ENCODE data around the gene CAMTA1. TPM values are rescaled to one million over a fixed set of nuclear protein-coding genes. Genes with fewer than 3 reads are reported as not detected.

Gene CAMTA1
- total RNA-seq, 1 experiment from 2014 or later = 105 TPM

DNA sequence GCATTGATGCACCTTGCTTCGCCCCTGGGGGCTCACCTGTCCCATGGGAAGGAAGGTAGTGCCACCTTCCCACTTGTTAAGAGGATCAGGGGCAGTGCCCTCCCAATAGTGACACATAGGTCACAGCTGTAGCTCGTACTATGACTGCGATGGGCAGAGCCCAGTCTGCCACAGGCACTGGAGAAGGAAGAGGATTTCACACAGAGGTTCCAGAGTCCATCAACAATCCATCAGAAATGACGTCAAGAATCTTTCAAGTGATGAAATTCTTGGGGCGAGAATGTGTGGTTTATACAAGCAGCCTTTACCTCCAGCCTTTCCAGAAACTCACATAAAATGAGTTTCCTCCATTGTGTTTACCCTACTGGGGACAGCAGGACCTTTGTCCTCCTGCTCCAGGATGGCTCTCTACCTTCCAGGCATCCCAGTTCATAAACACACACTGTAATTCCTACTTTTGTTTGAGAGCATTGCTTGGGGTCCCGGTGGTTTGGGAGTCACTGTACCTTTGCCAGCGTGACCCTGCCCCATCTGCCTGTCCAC, 725.2 kb downstream of the CAMTA1 start:
- no peak for DNase-seq (ENCODE audit: low read depth)

DNA sequence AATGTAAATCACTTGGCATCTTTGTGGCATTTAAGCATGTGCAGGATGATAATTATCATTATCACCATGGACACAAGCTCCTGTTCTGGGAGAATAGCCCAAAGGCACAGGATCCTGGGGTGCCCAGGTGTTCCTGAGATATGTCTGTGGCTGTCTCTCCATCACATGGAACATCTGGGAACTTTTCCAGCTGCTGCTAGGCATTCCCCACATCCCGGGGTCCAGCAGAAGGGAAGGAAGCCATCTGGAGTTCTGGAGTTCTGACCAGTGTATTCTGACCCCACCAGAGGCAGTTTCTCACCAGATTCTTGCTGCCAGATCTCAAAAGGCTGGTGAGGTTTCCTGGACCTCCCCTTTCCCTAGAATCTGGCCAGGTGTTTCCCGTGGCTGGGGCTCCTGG, 726.1 kb downstream of the CAMTA1 start:
- no peak for DNase-seq (ENCODE audit: low read depth)

DNA sequence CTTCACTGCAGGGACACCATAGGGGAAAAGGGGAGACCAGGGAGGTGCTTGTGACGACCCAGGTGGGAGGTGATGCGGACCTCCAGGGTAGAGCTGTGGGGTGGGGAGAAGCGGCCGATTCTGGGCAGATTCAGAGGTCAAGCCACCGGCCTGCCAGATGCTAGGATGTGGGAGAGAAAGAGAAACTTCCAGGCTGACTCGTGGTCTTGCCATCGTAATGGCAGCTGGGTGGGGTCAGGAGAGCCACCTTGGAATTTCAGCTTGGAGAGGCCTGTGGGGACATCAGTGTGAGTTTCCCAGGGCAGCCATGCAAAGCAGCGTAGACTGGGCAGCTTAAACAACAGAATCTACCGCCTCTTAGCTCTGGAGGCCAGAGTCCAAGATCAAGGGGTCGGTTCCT, 727.8 kb downstream of the CAMTA1 start:
- DNase-seq (ENCODE audit: low read depth) = no peak

DNA sequence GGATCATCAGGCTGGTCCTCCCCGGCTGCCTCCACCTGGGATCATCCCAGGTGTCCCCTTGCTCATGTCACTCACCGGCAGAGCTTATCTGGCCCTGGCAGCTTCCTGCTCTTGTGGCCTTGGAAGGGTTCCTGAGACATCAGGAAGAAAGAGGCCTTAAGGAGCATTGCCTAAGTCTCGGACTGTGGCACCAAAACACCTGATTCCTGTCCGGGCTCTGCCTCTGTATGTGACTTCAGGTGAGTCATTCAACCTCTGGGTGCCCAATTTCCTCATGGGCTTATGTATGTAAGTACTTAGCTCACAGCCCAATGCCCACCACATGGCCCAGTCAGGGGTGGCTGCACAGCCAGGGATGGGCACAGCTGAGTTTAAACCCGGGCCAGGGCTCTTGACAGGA, 729.9 kb downstream of the CAMTA1 start:
- no peak for DNase-seq (ENCODE audit: low read depth)

DNA sequence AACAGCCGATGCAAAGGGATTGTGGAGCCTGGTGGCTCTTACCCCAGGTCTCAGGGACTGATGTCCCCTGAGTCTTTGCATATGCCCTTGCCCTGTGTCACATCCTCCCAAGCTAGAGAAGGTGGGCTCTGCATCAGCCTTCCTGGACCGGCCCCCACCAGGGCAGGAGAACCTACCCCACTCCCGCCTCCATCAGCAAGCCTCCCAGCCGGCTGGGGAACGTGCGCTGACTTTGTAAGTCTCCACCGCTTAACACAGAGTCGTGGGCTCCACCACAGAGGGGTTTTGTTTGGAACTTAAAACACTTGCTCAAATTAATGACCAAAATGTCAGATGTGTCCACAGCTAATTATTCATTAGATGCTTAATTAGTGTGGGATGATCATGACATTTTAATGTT, 730.6 kb downstream of the CAMTA1 start:
- no peak for DNase-seq (ENCODE audit: low read depth)

DNA sequence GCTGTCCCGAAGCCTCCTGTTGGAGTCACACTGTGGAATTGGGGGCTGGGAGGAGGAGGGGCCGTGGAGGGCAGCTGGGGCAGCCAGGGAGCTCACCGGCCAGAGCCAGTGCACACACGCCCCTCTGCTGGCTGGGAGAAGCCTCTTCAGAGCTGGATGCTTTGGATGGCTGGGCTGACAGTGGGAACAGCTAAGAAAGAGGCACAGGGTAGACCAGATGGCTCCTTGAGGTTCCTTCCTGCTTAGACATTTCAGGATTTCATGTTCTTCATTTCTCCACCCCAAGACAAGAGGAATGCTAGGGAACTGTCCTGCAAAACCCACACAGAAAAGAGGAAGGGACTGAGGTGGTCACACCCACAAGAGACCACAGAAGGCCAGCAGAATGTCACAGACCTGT, 731.1 kb downstream of the CAMTA1 start:
- DNase-seq (ENCODE audit: low read depth) = no peak

DNA sequence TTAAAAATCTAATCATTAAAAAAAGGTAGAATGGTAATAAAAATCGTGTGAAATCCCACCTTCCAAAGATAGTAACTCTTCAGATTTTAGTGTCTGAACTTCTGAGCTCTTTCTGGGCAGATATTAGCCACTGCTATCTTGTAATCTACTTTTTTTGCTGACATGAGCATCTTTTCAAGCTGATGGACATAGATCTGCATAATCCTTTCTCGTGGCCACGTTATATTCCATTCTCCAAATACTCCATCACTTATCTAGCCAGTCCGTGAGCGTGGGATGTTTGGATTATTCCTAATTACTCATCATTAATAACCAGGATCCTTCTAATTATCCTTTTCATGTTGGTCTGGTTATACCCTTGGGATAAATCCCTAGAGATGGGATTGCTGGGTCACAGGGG, 731.7 kb downstream of the CAMTA1 start:
- DNase-seq (ENCODE audit: low read depth) = no peak

DNA sequence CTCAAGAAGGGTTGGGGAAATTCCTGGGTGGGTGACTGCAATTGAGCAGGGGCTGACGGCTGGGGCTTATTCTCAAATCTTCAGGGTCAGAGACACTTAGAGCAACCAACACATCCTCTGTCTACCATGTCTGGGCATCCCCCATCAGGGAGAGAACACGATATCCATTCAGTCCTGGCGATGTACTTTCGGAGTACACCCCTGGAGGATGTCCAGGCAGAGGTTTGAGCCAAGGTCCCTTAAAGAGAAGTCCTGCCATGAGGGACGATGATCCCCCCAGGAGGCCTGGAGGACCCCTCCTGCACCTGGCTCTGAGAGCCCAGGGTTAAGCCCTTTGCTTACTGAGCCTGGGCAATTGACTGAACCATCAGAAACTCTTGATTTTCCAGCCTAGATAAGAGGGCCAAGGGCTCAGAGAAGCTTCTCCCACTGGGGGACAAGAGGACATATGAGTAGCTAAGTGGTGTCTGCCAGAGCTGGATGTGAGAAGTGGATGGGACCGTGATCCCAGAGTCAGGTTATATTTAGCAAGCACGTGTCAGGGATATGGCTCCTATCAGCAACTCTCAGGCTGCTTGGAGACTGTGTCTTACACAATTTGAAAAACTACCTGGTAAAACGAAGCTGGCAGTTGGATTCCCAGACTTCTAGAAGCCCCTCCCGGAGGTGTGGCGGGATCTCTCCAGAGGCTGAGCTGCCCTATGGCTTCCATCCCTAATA, 732.5 kb downstream of the CAMTA1 start:
- no peak for DNase-seq (ENCODE audit: low read depth)

DNA sequence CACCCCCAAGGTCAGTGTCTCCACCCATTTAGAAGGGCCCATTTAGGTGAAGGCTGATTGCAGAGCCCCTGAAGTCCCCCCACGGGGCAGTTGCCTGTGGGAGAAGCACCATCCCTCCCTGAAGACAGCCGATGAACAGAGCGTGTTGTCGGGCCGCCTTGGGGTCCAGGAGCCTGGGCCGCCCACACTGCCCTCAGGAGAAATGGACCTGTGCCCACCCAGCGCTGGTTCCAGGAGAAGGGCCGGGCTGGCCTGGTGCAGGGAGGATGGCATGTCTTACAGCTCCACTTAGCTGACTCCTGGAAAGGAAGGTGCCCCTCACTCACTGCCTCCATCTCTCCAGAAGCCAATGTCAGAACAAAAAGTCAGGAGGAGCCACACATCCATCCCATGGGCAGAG, 733.2 kb downstream of the CAMTA1 start:
- DNase-seq (ENCODE audit: low read depth) = no peak

DNA sequence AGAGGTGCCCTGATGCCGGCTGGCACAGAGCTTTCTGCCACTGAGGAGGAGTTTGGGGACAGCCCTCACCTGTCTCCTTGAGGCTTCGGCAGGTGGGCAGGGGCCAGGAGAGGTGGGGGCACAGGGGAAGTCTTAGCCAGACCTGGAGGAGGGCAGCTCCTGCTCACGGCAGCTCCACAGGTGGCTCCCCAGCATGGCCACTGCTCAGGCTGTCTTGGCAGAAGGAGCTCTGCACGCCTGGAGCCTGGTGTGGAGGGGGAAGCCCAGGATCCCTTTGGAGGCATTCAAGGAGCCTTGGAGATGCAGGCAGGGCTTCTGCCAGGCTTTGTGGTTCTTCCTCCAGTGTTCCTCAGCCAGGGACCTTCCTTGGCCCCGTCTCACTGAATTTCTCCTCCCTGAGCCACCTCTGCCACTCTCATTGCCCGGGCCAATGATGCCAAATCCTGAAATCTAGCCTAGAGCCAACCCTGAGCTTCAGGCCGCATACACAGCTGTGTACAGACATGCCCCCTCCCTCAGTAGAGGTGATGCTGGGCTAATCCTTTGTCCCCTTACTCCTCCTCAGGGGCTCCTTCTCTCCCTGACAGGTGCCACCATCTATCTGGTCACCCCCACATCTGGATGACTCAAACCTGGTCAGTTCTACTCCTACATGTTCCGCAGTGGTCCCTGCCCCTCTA, 734.1 kb downstream of the CAMTA1 start:
- DNase-seq (ENCODE audit: low read depth) = no peak

DNA sequence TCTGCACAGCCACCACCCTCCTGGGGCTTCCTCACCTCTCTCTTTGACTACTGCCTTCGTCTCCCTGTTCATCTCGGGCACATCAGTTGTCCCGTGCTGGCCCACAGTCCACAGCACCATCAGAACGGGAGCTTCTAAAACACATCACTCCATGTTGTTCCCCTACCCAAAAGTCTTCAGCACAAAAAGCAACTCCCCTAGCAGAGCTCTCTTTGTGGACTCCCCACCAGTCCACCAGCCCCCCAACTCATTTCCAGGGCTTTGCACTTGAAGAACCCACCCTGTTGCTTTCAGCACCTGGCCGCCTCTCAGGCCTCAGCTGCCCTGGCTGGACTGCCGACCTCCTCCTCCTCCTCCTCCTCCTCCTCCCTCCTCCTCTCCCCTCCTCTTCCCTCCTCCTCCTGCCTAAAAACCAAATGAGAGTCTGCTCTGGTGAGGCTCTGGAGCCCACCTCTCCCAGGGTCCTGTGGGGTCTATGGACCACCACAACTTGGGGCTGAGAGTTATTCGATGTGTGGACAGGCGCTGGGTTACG, 734.7 kb downstream of the CAMTA1 start:
- no peak for DNase-seq (ENCODE audit: low read depth)

DNA sequence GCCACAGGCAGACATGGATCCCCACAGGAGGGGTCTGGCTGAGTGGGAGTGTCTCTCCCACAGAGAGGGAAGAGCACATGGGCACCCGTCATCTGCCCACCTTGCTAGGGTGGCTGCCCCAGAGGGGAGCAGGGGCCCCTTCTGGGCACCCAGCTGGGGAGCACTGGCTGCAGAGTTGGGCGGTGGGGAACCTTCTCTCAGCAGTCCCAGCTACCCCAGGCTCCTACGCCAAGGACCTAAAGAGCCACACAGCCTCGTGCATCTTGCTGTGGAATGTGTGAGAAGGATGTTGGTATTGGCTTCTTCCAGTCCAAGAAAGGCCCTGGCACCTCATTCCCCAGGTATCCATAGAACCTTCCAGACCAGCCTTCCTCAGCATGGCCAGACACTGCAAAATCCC, 735.2 kb downstream of the CAMTA1 start:
- no peak for DNase-seq (ENCODE audit: low read depth)

DNA sequence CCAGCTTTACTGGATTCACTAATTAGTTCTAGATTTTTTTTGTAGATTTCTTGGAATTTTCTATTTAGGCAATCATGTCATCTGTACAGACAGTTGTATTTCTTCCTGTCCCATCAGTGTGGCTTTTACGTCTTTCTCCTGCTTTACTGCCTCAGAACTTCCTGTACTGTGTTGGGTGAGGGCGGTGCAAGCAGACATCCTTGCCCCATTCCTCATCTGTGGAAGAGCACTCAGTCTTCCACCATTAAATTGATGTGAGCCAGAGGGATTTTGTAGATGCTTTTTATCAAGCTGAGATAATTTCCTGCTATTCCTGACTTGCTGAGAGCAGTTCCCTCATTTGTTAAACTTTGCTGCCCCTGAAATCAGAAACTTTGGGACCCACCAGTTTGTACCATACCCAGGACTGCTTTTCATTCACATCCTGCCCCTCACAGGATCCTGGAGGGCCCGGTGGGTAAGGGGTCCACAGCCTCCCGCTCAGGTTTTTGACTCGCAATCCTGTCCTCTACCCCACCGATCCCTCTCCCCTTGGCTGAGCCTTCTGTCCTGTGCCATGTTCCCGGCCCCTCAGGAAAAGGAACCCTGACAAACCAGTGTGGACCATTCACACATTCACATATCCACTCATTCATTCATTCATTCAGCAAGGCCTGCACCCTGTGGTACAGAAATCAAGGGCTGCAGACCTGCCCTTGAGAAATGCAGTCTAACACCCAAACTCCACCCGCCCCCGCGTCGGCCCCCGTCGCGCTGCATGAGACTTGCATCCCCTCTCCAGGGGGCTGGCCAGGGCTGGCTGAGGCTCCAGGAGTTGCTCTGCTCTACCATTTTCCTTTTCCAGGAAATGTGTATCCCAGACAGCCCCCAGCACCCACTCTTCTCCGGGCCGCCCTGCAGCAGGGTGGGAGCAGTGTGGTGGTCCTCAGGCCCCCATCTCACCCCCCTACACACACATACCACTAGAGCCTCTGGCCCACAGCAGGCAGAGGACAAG, 739.4 kb downstream of the CAMTA1 start:
- no peak for DNase-seq (ENCODE audit: low read depth)

DNA sequence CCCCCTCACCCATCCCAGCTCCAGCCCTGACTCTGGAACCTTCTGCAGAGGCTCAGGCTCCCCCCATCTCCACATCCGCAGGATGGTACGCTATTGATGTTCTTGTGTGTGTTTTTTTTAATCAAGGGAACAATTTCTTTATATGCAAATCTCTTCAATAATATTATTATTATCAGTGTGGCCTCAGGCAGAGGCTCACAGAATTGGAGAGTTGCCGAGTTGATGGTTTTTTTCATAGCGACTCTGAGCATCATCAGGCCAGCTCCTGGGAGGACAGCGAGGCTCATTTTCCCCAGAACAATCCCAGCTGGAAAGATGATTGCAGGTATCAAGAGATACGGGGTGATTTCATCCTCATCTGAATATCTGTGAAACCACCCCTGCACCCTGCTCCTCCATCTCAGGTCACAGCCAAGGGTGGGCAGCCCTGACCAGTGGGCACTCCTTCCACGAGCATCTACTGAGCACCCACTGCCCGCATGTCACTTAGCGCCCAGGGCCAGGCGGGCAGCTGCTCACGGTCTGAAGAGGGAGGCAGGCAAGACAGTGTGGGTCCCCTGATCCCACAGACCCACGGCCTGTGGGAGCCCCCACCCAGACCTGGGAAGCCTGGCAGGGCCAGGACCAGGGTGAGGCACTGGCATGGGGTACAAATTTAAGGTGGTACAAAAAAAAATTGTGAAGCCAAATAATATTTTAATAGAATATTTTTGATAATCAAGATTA, 740.2 kb downstream of the CAMTA1 start:
- no peak for DNase-seq (ENCODE audit: low read depth)

DNA sequence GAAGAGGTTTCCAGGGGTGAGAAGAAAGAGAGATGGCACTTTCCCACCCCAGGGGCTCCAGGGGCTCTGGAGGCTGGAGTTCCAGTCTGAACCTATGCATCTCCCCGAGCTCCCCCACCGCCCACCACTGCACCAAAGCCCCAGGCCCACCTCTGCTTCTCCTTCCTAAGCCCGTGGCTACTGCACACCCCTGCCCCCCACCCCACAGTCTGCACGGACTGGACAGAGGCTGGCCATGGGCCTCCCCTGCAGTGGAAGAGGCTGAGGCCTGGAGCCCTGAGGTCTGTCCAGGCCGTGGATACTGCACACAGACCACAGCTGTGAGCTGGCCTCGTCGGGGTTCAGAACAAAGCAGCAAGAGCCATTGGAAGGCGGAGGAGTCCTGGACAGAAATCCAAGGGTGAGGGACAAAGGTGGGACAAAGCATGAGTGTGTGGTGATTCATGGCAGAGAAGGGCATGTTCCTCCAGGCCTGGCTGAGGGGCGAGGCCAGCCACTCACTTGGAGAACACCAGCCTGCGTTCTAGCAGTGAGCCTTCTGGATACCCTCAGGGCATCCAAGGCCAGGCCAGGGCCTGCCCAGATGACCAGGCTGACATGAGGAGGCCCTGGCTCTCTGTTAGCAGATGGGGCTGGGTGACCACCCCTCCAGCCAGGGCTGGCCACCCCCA, 741.1 kb downstream of the CAMTA1 start:
- DNase-seq (ENCODE audit: low read depth) = no peak

DNA sequence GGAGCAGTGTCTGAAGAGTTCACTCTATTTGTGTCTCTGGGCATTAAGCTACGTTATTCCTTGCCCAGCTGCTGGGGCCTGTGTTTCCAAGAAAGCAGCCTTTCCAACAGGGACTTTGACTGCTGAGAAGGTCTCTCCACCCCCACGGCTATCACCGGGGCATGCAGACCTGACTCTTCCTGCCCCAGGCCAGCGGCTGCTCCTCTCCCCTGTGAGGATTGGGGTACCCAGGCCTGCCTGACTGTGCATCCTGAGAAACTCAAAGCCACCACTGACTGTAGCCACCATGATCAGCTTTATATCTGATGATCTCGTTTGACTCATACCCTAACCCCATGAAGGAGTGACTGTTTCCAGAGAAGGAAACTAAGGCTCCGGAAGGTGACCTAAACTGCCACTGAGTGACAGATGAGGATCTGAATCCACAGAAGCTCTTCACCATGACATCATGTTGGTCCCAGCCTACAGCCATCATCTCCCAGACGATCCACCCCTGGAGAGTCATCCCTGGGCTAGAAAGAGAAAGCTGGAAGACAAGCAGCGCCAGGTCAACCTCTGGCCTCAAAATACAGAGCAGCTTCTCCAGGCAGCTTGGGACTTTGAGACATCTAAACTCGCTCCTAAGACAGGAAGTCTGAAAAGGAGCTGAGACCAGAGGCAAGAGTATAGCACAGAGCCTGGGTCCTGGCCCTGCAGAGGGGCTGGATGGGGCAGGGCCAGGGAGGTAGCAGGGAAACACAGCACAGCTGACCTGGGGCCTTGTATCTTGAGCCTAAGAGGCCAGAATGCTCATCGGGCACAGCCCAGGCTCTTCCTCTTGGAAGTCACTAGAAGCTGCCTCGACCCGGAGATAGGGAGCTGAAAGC, 741.8 kb downstream of the CAMTA1 start:
- peak; percentile 39 for DNase-seq (ENCODE audit: low read depth)

DNA sequence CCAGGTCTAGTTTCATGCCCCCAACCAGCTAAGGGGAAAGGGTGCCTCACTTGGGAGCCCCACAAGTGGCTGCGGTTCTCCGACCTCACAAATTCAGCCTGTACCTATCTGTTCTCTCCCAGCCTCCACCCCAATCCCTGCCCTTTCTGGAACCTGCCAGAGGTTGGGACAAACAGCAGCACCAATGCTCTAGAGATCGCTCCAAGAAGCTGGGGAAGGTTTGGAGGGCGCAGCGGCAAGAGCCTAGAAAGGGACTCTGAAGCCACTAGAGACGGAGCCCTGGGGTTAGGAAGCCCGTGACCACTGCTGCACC, 742.4 kb downstream of the CAMTA1 start:
- no peak for DNase-seq (ENCODE audit: low read depth)

DNA sequence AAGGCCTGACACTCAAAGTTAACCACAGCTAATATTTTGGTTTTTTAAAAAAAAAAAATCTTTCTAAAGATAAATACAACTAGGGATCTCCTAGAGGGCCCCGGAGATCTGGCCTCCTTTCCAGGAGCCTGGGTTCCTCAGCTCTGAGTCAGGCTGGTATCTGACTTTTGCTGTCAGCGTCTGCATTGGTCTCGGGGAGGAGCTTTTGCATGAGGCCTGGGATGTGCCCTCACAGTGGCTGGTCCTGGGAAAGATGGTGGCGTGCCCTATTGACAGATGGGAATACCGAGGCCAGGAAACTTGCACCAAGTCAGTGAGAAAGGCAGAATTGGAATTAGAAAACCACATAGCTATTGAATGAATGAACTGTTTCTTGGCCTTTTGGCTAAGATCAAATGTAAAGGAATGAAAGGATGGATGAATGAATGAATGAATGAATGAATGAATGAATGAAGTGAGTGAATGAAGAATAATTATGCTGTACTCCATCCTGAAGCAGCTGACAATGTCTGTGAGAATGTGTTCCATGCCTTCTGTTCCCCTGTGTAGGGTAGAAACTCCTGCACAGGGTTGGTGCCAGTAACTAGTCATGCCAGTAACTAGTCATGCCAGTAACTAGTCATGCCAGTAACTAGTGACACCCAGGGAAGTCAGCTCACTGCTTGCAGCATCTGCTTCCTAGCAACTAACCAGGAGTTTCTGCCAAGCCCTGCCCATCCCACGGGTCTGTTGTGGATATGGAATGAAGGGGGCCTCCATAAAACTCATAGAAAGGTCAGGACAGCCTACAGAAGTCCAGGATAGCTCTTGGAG, 743.3 kb downstream of the CAMTA1 start:
- no peak for DNase-seq (ENCODE audit: low read depth)

DNA sequence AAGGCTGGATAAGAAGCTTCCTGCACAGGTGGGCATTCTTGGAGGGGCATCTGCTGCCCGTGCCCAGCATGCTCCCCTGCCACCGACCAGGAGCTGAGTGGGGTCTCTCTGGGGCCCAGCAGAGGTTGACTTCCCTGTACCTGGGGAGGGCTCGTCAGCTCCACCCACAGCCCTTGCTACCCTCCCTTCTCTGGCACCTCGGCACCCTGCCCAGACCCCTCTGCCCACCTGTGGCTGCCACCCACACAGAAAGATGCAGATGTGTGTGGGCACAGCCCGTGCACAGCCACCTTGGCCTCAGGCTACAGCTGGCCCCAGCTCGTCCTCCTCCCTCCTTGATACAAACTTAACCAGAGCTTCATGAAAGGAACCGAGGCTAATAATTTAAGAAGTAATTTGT, 744.7 kb downstream of the CAMTA1 start:
- no peak for DNase-seq (ENCODE audit: low read depth)
